H1 (cell line): Measurements from ENCODE around the gene ANO6. TPM values are rescaled to one million over a fixed set of nuclear protein-coding genes. Genes with fewer than 3 reads are reported as not detected.

Experiments used
- CTCF ChIA-PET: fragments of 300-600 bp; sonication (Branson Sonifier 250); formaldehyde crosslinking; loops from one replicate; lab custom pipeline; 2021; ENCODE audit not compliant: partially characterized antibody; lab: Charles Lee
- POLR2A ChIA-PET: fragments of 300-600 bp; sonication (Branson Sonifier 250); formaldehyde crosslinking; loops from one replicate; lab custom pipeline; 2021; ENCODE audit warnings: inconsistent platforms; ENCODE audit not compliant: partially characterized antibody; lab: Charles Lee
- DNase-seq, 2 experiments: peaks; one replicate each; pipeline versions ENCODE4 v3.0.0 to v3.0.0-alpha.2; 2010 to 2022; ENCODE audit warnings: low spot score in 2 of 2, low read depth in 1 of 2, mixed read lengths in 1 of 2
- FAIRE-seq: peaks from 2 replicates; lab custom pipeline; 2011; peaks lifted over from hg19 to GRCh38; lab: Jason Lieb, UNC
- H2AFZ ChIP-seq: 2 replicates; pipeline ENCODE4 v1.8.1; 2012; ENCODE audit warnings: low read length, inconsistent platforms
- H2AK5ac ChIP-seq: 2 replicates; pipeline ENCODE4 v1.6.1; 2013; ENCODE audit warnings: low read depth, low read length
- H2BK120ac ChIP-seq: replicated peaks from 2 replicates; pipeline ENCODE3; 2013; ENCODE audit warnings: low read depth, low read length, inconsistent platforms
- H2BK12ac ChIP-seq: 2 replicates; pipeline ENCODE4 v1.6.1; 2013; ENCODE audit warnings: low read depth, low read length
- H2BK15ac ChIP-seq: 2 replicates; pipeline ENCODE4 v1.6.1; 2013; ENCODE audit warnings: low read length
- H2BK20ac ChIP-seq: 2 replicates; pipeline ENCODE4 v1.6.1; 2013; ENCODE audit warnings: low read length
- H2BK5ac ChIP-seq: 2 replicates; pipeline ENCODE4 v1.6.1; 2013; ENCODE audit warnings: low read depth, low read length
- H3K14ac ChIP-seq: 2 replicates; pipeline ENCODE4 v1.6.1; 2013; ENCODE audit warnings: inconsistent platforms; ENCODE audit not compliant: insufficient read length
- H3K18ac ChIP-seq: 2 replicates; pipeline ENCODE4 v1.6.1; 2013; ENCODE audit warnings: low read length; ENCODE audit errors: extremely low read depth
- H3K23ac ChIP-seq: 2 replicates; pipeline ENCODE4 v1.6.1; 2013; ENCODE audit warnings: inconsistent platforms; ENCODE audit not compliant: insufficient read length
- H3K23me2 ChIP-seq: 2 replicates; pipeline ENCODE4 v1.6.1; 2013; ENCODE audit warnings: low read depth, low read length
- H3K27ac ChIP-seq: 2 replicates; pipeline ENCODE4 v1.6.1; 2011; ENCODE audit warnings: low read depth, low read length, inconsistent platforms
- H3K27me3 ChIP-seq, 4 experiments: replicated peaks in 1 of 4; 1 replicate in 1 of 4; 2 replicates in 3 of 4; pipeline versions ENCODE4 v1.6.1 to v1.8.1; 2011 to 2013; ENCODE audit warnings: low read length in 3 of 4, mild to moderate bottlenecking in 3 of 4, inconsistent platforms in 2 of 4, mixed read lengths in 2 of 4, moderate library complexity in 1 of 4; ENCODE audit not compliant: control insufficient read depth in 3 of 4, insufficient read depth in 3 of 4; ENCODE audit errors: extremely low read depth in 1 of 4
- H3K36me3 ChIP-seq, 4 experiments: 2 replicates each; pipeline versions ENCODE4 v1.6.1 to v1.8.1; 2011 to 2013; ENCODE audit warnings: mild to moderate bottlenecking in 4 of 4, low read length in 3 of 4, moderate library complexity in 2 of 4, control low read depth in 1 of 4, inconsistent platforms in 1 of 4; ENCODE audit not compliant: insufficient read depth in 4 of 4, control insufficient read depth in 2 of 4
- H3K4ac ChIP-seq: replicated peaks from 2 replicates; pipeline ENCODE3; 2013; ENCODE audit warnings: low read length, low read depth, mixed read lengths, inconsistent platforms; ENCODE audit not compliant: insufficient read length
- H3K4me1 ChIP-seq, 4 experiments: replicated peaks in 1 of 4; 1 replicate in 1 of 4; 2 replicates in 3 of 4; pipeline versions ENCODE4 v1.6.1 to v1.8.1; 2011 to 2013; ENCODE audit warnings: low read length in 3 of 4, inconsistent platforms in 2 of 4, mixed read lengths in 1 of 4; ENCODE audit not compliant: insufficient read depth in 4 of 4, control insufficient read depth in 3 of 4
- H3K4me2 ChIP-seq, 2 experiments: 2 replicates each; pipeline versions ENCODE4 v1.6.1 to v1.8.1; 2011 to 2013; ENCODE audit warnings: low read depth in 2 of 2, low read length in 2 of 2, control low read depth in 1 of 2, inconsistent platforms in 1 of 2, mild to moderate bottlenecking in 1 of 2; ENCODE audit not compliant: insufficient read depth in 1 of 2
- H3K4me3 ChIP-seq, 4 experiments: fragments of 200-600, 300-600 bp in 1 of 4; sonication (generic), shearing (Covaris generic), sonication (Bioruptor Twin) in 1 of 4; 2 replicates each; pipeline versions ENCODE4 v1.5.1 to v1.8.1; 2011 to 2016; ENCODE audit warnings: low read length in 4 of 4, low read depth in 3 of 4, control low read depth in 2 of 4, inconsistent platforms in 2 of 4, mild to moderate bottlenecking in 2 of 4, mixed read lengths in 1 of 4, moderate library complexity in 1 of 4; ENCODE audit not compliant: insufficient read depth in 2 of 4; ENCODE audit errors: extremely low read depth in 1 of 4
- H3K56ac ChIP-seq: replicated peaks from 2 replicates; pipeline ENCODE3; 2013; ENCODE audit warnings: low read depth, mild to moderate bottlenecking, mixed read lengths, low read length, inconsistent platforms; ENCODE audit not compliant: insufficient read length
- H3K79me1 ChIP-seq: 2 replicates; pipeline ENCODE4 v1.6.1; 2013; ENCODE audit warnings: low read depth, low read length, control low read depth
- H3K79me2 ChIP-seq, 2 experiments: 2 replicates each; pipeline versions ENCODE4 v1.6.1 to v1.8.1; 2012 to 2013; ENCODE audit warnings: low read length in 2 of 2, mild to moderate bottlenecking in 2 of 2, inconsistent platforms in 1 of 2; ENCODE audit not compliant: insufficient read depth in 2 of 2, control insufficient read depth in 1 of 2
- H3K9ac ChIP-seq, 4 experiments: replicated peaks in 1 of 4; 1 replicate in 1 of 4; 2 replicates in 3 of 4; pipeline versions ENCODE4 v1.6.1 to v1.8.1; 2011 to 2013; ENCODE audit warnings: low read depth in 3 of 4, low read length in 3 of 4, control low read depth in 2 of 4, mild to moderate bottlenecking in 2 of 4, moderate library complexity in 2 of 4, inconsistent platforms in 1 of 4; ENCODE audit errors: extremely low read depth in 1 of 4
- H3K9me3 ChIP-seq, 2 experiments: 2 replicates each; pipeline versions ENCODE4 v1.6.1 to v1.8.1; 2012 to 2013; ENCODE audit warnings: mild to moderate bottlenecking in 2 of 2, moderate library complexity in 2 of 2, control low read depth in 1 of 2, inconsistent platforms in 1 of 2, low read depth in 1 of 2, low read length in 1 of 2, mixed read lengths in 1 of 2; ENCODE audit not compliant: insufficient read depth in 2 of 2
- H4K20me1 ChIP-seq, 2 experiments: replicated peaks in 1 of 2; 2 replicates each; pipeline versions ENCODE3 to v1.8.1; 2011 to 2013; ENCODE audit warnings: inconsistent platforms in 2 of 2, low read length in 2 of 2, mild to moderate bottlenecking in 1 of 2; ENCODE audit not compliant: insufficient read depth in 2 of 2, control insufficient read depth in 1 of 2
- H4K5ac ChIP-seq: 2 replicates; pipeline ENCODE4 v1.6.1; 2013; ENCODE audit warnings: low read length, low read depth, mixed read lengths, inconsistent platforms; ENCODE audit not compliant: insufficient read length
- H4K8ac ChIP-seq: 2 replicates; pipeline ENCODE4 v1.8.0; 2013; ENCODE audit warnings: mild to moderate bottlenecking, moderate library complexity, low read length, inconsistent platforms; ENCODE audit not compliant: insufficient read depth; ENCODE audit errors: extremely low read depth
- H4K91ac ChIP-seq: replicated peaks from 2 replicates; pipeline ENCODE3; 2013; ENCODE audit warnings: low read length, mixed read lengths, inconsistent platforms; ENCODE audit not compliant: insufficient read length
- BCL11A ChIP-seq, 2 experiments: IDR thresholded peaks; one replicate each; pipeline ENCODE4 v1.6.1; 2011; ENCODE audit warnings: low read depth in 2 of 2, low read length in 2 of 2, mild to moderate bottlenecking in 2 of 2
- CHD2 ChIP-seq: IDR thresholded peaks from 2 replicates; pipeline ENCODE4 v1.6.1; 2012; ENCODE audit warnings: low read length, improper control_type of control experiment
- MAX ChIP-seq: IDR thresholded peaks from 2 replicates; pipeline ENCODE4 v1.6.1; 2012; ENCODE audit warnings: inconsistent platforms
- POLR2AphosphoS5 ChIP-seq: IDR thresholded peaks from 2 replicates; pipeline ENCODE4 v1.6.1; 2011; ENCODE audit warnings: low read depth, low read length
- RAD21 ChIP-seq, 2 experiments: IDR thresholded peaks in 1 of 2; conservative IDR thresholded peaks in 1 of 2; 2 replicates each; pipeline ENCODE4 v1.6.1; 2011; ENCODE audit warnings: low read depth in 2 of 2, low read length in 2 of 2, improper control_type of control experiment in 1 of 2, inconsistent platforms in 1 of 2, mild to moderate bottlenecking in 1 of 2, moderate library complexity in 1 of 2
- RFX5 ChIP-seq: IDR thresholded peaks from 2 replicates; pipeline ENCODE4 v1.6.1; 2011; ENCODE audit warnings: low read depth, low read length, improper control_type of control experiment, borderline replicate concordance
- RNF2 ChIP-seq: fragments of 200-900, 300-1000 bp; sonication (generic); IDR thresholded peaks from 2 replicates; pipeline ENCODE4 v1.7.1; 2016; ENCODE audit warnings: borderline replicate concordance, low read depth, mild to moderate bottlenecking, antibody characterized with exemption, low read length; ENCODE audit not compliant: poor library complexity, severe bottlenecking; ENCODE audit errors: missing control alignments
- SIX5 ChIP-seq: IDR thresholded peaks from 2 replicates; pipeline ENCODE4 v1.6.1; 2011; ENCODE audit warnings: mild to moderate bottlenecking, low read depth, low read length
- SUZ12 ChIP-seq: fragments of 200-600 bp; sonication (generic); IDR thresholded peaks from 2 replicates; pipeline ENCODE4 v1.6.1; 2012; ENCODE audit warnings: mild to moderate bottlenecking, inconsistent platforms, low read length, moderate library complexity, mixed read lengths
- TAF7 ChIP-seq: optimal IDR thresholded peaks from 2 replicates; pipeline ENCODE3; 2011; ENCODE audit warnings: low read depth, mild to moderate bottlenecking, inconsistent platforms, low read length, moderate library complexity, borderline replicate concordance
- WGBS, 2 experiments: shearing (Covaris generic) in 1 of 2; methylation state at CpG; one replicate each; pipeline versions ENCODE4 v1.1.6 to v1.1.7; 2013 to 2015; ENCODE audit warnings: low lambda C conversion rate in 2 of 2, mixed read lengths in 2 of 2, inconsistent platforms in 1 of 2, low coverage in 1 of 2, missing lambda C conversion rate in 1 of 2; ENCODE audit not compliant: insufficient replicate concordance in 2 of 2, insufficient coverage in 1 of 2, insufficient read length in 1 of 2; ENCODE audit errors: extremely low coverage in 1 of 2, missing lambda C conversion rate in 1 of 2; 5-methylcytosine and 5-hydroxymethylcytosine counted together
- polyA plus RNA-seq, 7 experiments: library from polyadenylated mRNA; depleted of rRNA in 3 of 7; stranded (reverse) in 5 of 7; unstranded in 2 of 7; fragments of >200 nt in 5 of 7; fragments of 200-250 nt in 2 of 7; gene quantifications; 1 replicate in 5 of 7; 2 replicates in 1 of 7; 4 replicates in 1 of 7; pipeline versions ENCODE4 v1.2.1 to v1.2.3, GENCODE V29; 2011 to 2013; ENCODE audit warnings: missing spikeins in 2 of 7, mixed read lengths in 2 of 7
- total RNA-seq: library from RNA; stranded (reverse); fragmentation: NEBNext Ultra II Directional; extraction: Animal tissue kit (Norgen Biotek cat#: 25700); gene quantifications from 2 replicates; pipeline ENCODE4 v1.2.1, GENCODE V29; 2021

ANO6 gene
- total and polyA plus RNA-seq, 2 of the 8 experiments (the other 6 are each of a cell fraction or from before 2014, with no cell fraction given), result 15.1 to 39.7 TPM

- CTCF ChIA-PET, result interaction anchor here (1.8 to 3.1 kb wide), 2 partner anchors 14 to 74 kb away, joined by 4 to 8 read pairs; no protein-coding TSS in a partner anchor
- no peak overlapping the region for H2AFZ ChIP-seq
- H3K9me3 ChIP-seq, result no peaks in the 10 kb centered on the region
- H4K20me1 ChIP-seq, result no peaks in the 10 kb centered on the region
- POLR2A ChIA-PET, result no interaction called here
- H3K79me2 ChIP-seq, result no peaks in the 10 kb centered on the region
- no peak for TF ChIP-seq RNF2
- TF ChIP-seq TAF7, result no peak
- TF ChIP-seq SIX5, result no peak
- TF ChIP-seq CHD2, result no peak
- TF ChIP-seq POLR2AphosphoS5, result no peak
- TF ChIP-seq SUZ12, result no peak
- no peak for TF ChIP-seq MAX
- no peak for TF ChIP-seq RFX5
- TF ChIP-seq RAD21 (IDR thresholded peaks at IDR 0.05 in 1 of 2, conservative IDR thresholded peaks at IDR 0.05 in 1 of 2; ENCODE audit: low read depth in 2 of 2, low read length in 2 of 2), result no peak
- TF ChIP-seq BCL11A (IDR thresholded peaks at IDR 0.05; ENCODE audit: low read depth in 2 of 2, low read length in 2 of 2), result no peak
- H3K14ac ChIP-seq, result no peak overlapping the region
- H3K79me1 ChIP-seq, result no peaks in the 10 kb centered on the region
- peaks cover 3 to 17% (median 13%) of the 10 kb centered on the region in 4 experiments; a peak in 6 of 8 replicates for H3K36me3 ChIP-seq
- no peak overlapping the region for H2BK5ac ChIP-seq
- no peak overlapping the region for H3K27ac ChIP-seq
- H2BK12ac ChIP-seq, result no peak overlapping the region
- no peak overlapping the region for H3K4me3 ChIP-seq
- no peak overlapping the region for H3K23ac ChIP-seq
- H3K56ac ChIP-seq, result no peak overlapping the region
- H3K4me2 ChIP-seq, result no peak overlapping the region
- H2BK120ac ChIP-seq, result no peak overlapping the region
- DNase-seq, result no peak
- WGBS, 2 experiments, result 92% methylated on average over 6 of the region's 6 CpGs; no CpG with 5 or more reads in 1 of the 2 experiments
- H3K23me2 ChIP-seq, result no peaks in the 10 kb centered on the region
- no peak overlapping the region for H2AK5ac ChIP-seq
- H2BK20ac ChIP-seq, result no peak overlapping the region
- H4K5ac ChIP-seq, result no peak overlapping the region
- no peaks in the 10 kb centered on the region for H3K4me1 ChIP-seq
- H2BK15ac ChIP-seq, result no peak overlapping the region
- no peak for FAIRE-seq
- no peak overlapping the region for H3K18ac ChIP-seq
- H4K8ac ChIP-seq, result no peak overlapping the region
- H3K27me3 ChIP-seq, result no peaks in the 10 kb centered on the region
- no peak overlapping the region for H3K4ac ChIP-seq
- H3K9ac ChIP-seq, result no peak overlapping the region
- no peak overlapping the region for H4K91ac ChIP-seq
Measured at GRCh38 chr12:45402288-45402687, 186.4 kb downstream of the ANO6 start.
